ENCODE data around the gene MRPS35.

MRPS35 gene

DNA sequence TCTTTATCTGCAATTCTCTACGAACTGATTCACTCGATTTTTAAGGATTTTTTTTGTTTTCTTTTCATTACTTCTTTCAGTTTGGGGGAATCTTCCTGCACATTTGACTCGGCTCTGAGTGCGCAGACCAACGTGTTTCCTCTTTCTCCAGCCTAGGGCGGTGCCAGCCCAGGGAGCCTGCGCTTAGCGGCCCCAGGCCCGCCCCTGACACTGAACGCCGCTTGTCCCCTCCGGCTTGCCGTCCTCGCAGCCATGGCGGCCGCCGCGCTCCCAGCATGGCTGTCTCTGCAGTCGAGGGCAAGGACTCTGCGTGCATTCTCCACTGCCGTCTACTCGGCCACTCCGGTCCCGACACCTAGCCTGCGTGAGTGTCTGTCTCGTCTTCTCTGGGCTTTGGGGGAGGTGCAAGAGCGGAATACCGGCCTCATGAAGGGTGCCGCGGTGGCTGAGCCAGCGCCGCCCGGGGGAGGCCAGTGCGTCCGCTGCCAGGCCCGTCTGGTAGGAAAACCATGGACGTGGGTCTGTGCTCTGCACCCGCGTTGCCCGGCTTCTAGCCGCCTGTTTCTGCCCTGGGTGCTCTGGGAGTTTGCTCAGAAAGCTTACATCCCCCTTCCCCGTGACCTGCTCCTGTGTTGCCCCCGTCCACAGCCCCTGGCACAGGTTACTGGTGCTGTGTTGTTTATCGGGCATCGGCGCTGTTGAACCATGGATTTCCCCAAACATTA, at the start of gene MRPS35:
TSS of gene MRPS35 (plus strand) at position 241 of the 725 bp plus-strand sequence. CDS start at position 253, 12 bp downstream.
- DNase-seq (ENCODE audit: low read depth, low spot score): peak; percentile 90

DNA sequence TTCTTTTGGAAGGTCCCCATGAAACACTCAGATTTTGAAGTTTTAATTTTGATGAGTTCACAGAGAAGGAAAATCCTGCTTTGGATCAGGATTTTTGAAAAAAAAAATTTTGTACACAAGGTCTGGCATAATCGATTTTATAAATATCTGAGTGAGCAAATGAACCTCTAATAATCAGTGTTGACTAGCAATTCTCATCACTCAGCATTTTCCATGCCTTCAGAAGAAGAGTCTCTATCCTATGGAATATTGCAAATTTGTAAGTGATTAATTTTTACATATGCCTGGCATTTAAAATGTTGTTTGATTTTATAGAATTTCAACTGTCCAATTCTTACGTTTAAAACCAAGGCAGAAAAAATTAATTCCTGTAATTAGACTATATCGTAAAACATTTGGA, 44.9 kb upstream of the MRPS35 start:
- no peak for DNase-seq (ENCODE audit: low read depth, low spot score)

DNA sequence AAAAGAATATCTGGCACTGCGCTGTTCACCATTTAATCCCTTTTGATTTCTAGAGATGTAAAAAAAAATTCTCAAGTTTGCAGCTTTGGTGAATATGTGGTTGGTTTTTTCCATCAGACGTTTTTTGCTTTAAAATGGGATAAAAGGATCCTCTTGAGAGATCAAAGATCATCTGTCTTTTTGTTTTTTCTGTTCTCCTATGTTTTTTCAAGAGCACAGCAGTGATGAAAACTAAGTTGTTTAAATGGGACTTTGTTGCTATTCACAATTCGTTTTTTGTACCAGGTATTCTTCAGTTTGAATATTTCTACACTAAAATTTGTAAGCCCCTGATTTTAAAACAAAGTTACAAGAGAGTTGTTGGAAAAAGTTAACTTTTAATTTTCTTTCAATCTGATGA, 44.1 kb upstream of the MRPS35 start:
- no peak for DNase-seq (ENCODE audit: low read depth, low spot score)

- DNase-seq (ENCODE audit: low read depth, low spot score): no peak
Measured at GRCh38 chr12:27667540-27667939, 43.1 kb upstream of the MRPS35 start.

DNA sequence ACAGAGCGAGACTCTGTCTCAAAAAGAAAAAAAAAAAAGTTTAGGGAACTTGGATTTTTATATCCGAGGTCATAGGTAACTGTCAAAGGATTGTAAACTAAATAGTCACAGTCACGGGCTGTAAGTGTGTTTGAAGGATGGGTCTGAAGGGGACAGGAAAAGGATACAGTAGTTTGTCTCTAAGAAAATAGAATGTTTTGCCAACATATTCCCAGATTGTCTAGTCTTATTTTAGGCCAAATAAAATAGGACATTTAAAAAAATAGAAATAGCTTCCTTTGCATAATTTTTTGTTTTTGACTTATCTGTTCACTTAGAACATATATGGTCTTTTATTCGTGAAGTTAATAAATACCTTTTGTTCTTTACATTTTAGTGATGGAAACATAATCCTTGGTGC, 38.6 kb upstream of the MRPS35 start:
- no peak for DNase-seq (ENCODE audit: low read depth, low spot score)

DNA sequence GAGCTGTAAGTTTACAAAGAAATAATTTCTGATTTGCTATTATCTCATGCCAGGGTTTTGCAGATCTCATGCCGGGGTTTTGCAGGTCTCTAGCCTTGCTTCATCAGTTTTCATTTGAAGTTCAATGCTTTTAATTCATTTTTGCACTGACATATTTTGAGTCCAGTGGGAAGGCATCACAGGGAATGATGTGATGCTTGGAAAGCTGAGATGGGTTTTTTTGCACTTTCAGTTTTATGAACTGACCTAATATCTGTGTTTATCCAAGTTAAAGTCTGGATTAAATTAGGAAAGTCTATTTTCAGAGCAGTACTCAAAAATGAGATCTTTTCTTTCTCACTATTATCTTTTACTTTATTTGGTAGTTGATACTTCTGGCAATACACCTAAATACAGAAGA, 38.0 kb upstream of the MRPS35 start:
- no peak for DNase-seq (ENCODE audit: low read depth, low spot score)

- DNase-seq (ENCODE audit: low read depth, low spot score): no peak
Measured at GRCh38 chr12:27673101-27673718, 37.4 kb upstream of the MRPS35 start.

DNA sequence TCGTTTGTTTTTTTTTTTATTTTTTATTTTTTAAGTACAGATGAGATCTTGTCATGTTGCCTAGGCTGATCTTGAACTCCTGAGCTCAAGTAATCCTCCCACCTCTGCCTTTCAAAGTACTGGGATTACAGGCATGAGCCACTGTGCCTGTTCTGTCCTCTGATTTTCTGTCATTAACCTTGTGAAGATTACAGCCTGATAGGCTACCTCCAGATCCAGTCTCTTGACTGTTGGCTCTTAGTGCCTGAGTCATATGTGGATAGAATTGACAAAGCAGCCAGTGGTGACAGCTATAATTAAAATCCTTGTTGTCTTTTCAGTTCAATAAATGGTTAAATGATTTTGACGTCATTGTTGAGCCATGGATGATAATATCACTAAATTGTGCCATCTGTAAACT, 35.6 kb upstream of the MRPS35 start:
- no peak for DNase-seq (ENCODE audit: low read depth, low spot score)

DNA sequence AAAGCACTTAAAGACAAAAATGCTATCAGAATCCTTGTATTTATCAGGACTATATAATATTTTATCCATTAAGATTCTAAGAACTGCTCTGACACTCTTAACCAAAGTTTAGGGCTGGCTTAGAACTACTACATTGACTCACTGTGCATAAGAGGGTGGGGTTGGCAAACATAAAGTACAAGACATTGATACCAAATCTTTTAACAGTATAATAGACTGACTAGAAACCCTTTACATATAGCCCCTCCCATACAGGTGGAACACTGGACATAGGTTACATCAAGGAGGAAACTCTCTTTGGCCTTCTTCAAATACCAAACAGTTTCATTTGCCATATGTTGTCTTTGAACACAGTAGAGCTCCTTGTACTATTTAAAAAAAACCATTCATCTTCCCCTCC, 30.0 kb upstream of the MRPS35 start:
- no peak for DNase-seq (ENCODE audit: low read depth, low spot score)

GRCh38 chr12:27682534-27682933, 28.1 kb upstream of the MRPS35 start:
- no peak for DNase-seq (ENCODE audit: low read depth, low spot score)

- no peak for DNase-seq (ENCODE audit: low read depth, low spot score)
Measured at GRCh38 chr12:27685274-27685673, 25.4 kb upstream of the MRPS35 start.

DNA sequence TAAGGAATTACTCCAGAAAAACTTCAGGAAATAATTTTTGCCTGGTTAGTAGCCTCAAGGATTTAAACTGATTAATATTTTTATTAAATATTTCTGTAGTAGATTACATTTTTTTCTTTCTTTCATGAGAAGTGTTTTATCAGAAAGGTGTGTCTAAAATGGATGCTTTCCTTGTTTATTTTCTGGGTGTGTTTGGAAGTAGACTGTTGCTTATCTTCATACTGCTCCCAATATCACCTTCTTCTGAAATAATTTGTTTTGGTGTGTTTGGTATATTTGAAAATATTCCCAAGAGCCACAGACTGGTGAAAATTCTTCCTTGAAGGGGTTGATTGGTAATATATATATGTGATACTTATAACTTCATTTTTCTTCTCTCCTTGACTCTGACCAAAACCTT, 24.5 kb upstream of the MRPS35 start:
- no peak for DNase-seq (ENCODE audit: low read depth, low spot score)

GRCh38 chr12:27688671-27689070, 22.0 kb upstream of the MRPS35 start:
- DNase-seq (ENCODE audit: low read depth, low spot score): no peak

- DNase-seq (ENCODE audit: low read depth, low spot score): no peak
Measured at GRCh38 chr12:27689558-27690180, 21.0 kb upstream of the MRPS35 start.

- no peak for DNase-seq (ENCODE audit: low read depth, low spot score)
Measured at GRCh38 chr12:27693403-27693802, 17.2 kb upstream of the MRPS35 start.

- DNase-seq (ENCODE audit: low read depth, low spot score): no peak
Measured at GRCh38 chr12:27695556-27696292, 14.9 kb upstream of the MRPS35 start.

DNA sequence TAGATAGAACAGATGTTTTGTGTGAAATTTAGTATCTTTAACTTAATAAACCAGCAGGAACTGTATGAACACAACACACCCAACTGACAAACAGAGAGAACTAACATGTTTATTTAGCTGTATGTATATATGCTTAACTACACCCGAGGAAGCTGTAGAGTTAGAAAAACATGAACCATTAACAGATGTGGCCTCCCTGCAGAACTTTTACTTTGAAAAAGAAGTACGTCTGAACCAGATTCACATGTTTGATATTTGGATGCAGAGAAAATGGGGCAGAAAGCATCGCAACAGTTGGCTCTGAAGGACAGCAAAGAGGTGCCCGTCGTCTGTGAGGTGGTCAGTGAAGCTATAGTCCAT, 14.4 kb upstream of the MRPS35 start, which contains the start of gene REP15:
TSS of gene REP15 (plus strand) at position 155 of the 360 bp plus-strand sequence. CDS start at position 271, 116 bp downstream.
- DNase-seq (ENCODE audit: low read depth, low spot score): no peak

DNA sequence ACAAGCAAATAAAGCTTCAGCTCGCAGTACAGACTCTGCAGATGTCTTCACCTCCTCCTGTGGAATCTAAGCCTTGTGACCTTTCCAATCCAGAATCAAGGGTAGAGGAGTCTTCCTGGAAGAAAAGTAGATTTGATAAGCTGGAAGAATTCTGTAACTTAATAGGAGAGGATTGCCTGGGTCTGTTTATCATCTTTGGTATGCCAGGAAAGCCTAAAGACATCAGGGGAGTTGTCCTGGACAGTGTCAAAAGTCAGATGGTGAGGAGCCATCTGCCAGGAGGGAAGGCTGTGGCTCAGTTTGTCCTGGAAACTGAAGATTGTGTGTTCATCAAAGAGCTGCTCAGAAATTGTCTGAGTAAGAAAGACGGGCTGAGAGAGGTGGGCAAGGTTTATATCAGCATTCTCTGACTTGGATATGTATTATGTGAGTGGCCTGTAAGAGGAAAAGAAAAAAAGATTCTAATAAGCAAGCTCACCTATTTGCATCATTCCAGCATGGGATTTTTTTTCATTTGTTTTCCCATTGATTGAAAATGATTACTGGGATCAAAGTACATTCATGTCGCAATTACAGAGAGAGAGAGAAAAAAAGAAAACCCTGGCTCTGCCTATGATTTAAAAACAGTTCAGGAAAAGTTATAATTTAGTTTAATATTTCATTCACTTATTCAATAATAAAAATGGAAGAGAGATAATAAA, 13.6 kb upstream of the MRPS35 start:
- DNase-seq (ENCODE audit: low read depth, low spot score): peak; percentile 54

- DNase-seq (ENCODE audit: low read depth, low spot score): peak; percentile 31
Measured at GRCh38 chr12:27703720-27704452, 6.7 kb upstream of the MRPS35 start.

DNA sequence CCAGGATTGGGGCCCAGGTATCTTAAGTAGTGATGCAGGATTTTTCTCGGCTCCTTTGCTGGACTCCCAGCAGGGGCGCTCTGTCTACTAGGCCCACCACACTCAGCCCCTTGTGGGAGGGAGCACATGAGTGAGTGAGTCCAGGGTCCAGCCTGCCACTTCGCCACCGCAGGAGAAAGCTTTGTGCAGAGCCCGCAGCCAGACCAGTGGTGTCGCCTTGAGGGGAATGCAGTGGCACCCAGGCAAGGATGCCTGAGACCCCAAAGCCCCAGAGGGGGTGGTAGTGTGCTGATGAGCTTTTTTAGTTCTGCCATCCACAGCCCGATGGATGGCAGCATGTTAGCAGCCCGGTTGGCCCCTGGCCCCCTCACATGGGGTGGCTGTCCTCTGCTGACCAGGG, 5.4 kb upstream of the MRPS35 start:
- DNase-seq (ENCODE audit: low read depth, low spot score): peak; percentile 49

DNA sequence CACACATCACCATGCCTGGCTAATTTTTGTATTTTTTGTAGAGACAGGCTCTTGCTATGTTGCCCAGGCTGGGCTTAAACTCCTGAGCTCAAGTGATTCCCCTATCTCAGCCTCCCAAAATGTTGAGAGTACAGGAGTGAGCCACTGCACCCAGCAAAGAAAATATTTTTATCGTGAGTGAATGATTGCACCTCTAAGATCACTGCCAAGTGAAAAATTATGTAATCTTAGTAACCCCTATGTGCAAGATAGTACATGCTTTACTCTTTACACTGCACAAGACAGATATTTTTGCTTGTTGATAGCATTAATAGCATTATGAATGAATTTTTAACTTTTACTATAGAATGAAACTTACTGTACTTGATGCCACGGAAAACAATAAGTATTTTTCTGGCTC, 3.4 kb upstream of the MRPS35 start:
- no peak for DNase-seq (ENCODE audit: low read depth, low spot score)
